Erythroblast (primary cell): ENCODE results near the gene ALOXE3.

Source experiments
- GATA1 ChIP-seq: IDR thresholded peaks from 2 replicates; pipeline ENCODE4 v1.6.1; 2011; ENCODE audit warnings: low read depth, mild to moderate bottlenecking, control low read depth, low read length, moderate library complexity
- POLR2A ChIP-seq: IDR thresholded peaks from 2 replicates; pipeline ENCODE4 v1.6.1; 2011; ENCODE audit warnings: mild to moderate bottlenecking, low read length

- TF ChIP-seq POLR2A (no peak), GATA1 (no peak)
Measured at GRCh38 chr17:8108972-8109660, 9.2 kb downstream of the ALOXE3 start.
